Left ventricle myocardium inferior (tissue), 1 donor: Measurements from ENCODE around the gene BICC1. TPM values are rescaled to one million over a fixed set of nuclear protein-coding genes. Genes with fewer than 3 reads are reported as not detected.

Experiments
- DNase-seq: peaks from one replicate; pipeline ENCODE4 v3.0.0-alpha.2; 2020
- H3K27ac ChIP-seq: fragments of 200-600 bp; replicated peaks from 2 replicates; pipeline ENCODE4 v1.8.0; 2021
- H3K27me3 ChIP-seq: fragments of 200-600 bp; 2 replicates; pipeline ENCODE4 v1.8.0; 2021; ENCODE audit warnings: low read depth
- H3K36me3 ChIP-seq: fragments of 200-600 bp; 2 replicates; pipeline ENCODE4 v1.8.0; 2021
- H3K4me1 ChIP-seq: fragments of 200-600 bp; 2 replicates; pipeline ENCODE4 v1.8.0; 2021
- H3K4me3 ChIP-seq: fragments of 200-600 bp; 2 replicates; pipeline ENCODE4 v1.8.0; 2021; ENCODE audit warnings: mild to moderate bottlenecking, moderate library complexity
- H3K9me3 ChIP-seq: fragments of 200-600 bp; replicated peaks from 2 replicates; pipeline ENCODE4 v1.8.0; 2021
- CTCF ChIP-seq: fragments of 200-600 bp; IDR thresholded peaks from 2 replicates; pipeline ENCODE4 v1.8.0; 2021; ENCODE audit warnings: antibody characterized with exemption, mild to moderate bottlenecking, borderline replicate concordance
- intact Hi-C: fragments of 100-400 bp; cut with micrococcal nuclease; formaldehyde crosslinking; loops from one replicate; pipeline ENCODE4 v1.11.0; 2022
- total RNA-seq: library from RNA; stranded (reverse); fragmentation: NEBNext Ultra II Directional; extraction: Animal tissue kit (Norgen Biotek cat#: 25700); gene quantifications from one replicate; pipeline ENCODE4 v1.2.1, GENCODE V29; 2021
- donor health status: DM: no; HTN: yes; CAD: no; lungs with severe emphysema.

The BICC1 gene
- total RNA-seq, 1 donor from 2014 or later = 5.7 TPM

- peaks cover 18% of the 10 kb centered on the region for H3K9me3 ChIP-seq
- no peaks in the 10 kb centered on the region for H3K4me1 ChIP-seq
- no peak for DNase-seq
- H3K36me3 ChIP-seq = no peaks in the 10 kb centered on the region
- no peak for TF ChIP-seq CTCF
- H3K4me3 ChIP-seq = no peak overlapping the region
- intact Hi-C loops = no loop called here
- no peaks in the 10 kb centered on the region for H3K27me3 ChIP-seq
- H3K27ac ChIP-seq = no peak overlapping the region
Measured at GRCh38 chr10:58608351-58608750, 95.7 kb downstream of the BICC1 start.

GRCh38 chr10:58608826-58609531 lies 96.3 kb downstream of the BICC1 start:
- Histone ChIP-seq H3K36me3 (no peaks in the 10 kb centered on the region), H3K4me1 (no peaks in the 10 kb centered on the region), H3K4me3 (no peak overlapping the region), H3K9me3 (peaks cover 18% of the 10 kb centered on the region), H3K27ac (no peak overlapping the region), H3K27me3 (no peaks in the 10 kb centered on the region)
- TF ChIP-seq CTCF = no peak
- intact Hi-C loops = no loop called here
- no peak for DNase-seq

GRCh38 chr10:58609532-58610150 lies 97.0 kb downstream of the BICC1 start:
- Histone ChIP-seq H3K27ac (no peak overlapping the region), H3K4me3 (no peak overlapping the region), H3K9me3 (peaks cover 14% of the 10 kb centered on the region), H3K27me3 (no peaks in the 10 kb centered on the region), H3K36me3 (no peaks in the 10 kb centered on the region), H3K4me1 (peaks cover 4% of the 10 kb centered on the region)
- intact Hi-C loops = no loop called here
- TF ChIP-seq CTCF = no peak
- no peak for DNase-seq

- H3K36me3 ChIP-seq = no peaks in the 10 kb centered on the region
- peaks cover 8% of the 10 kb centered on the region for H3K4me1 ChIP-seq
- H3K4me3 ChIP-seq = no peak overlapping the region
- no peaks in the 10 kb centered on the region for H3K9me3 ChIP-seq
- intact Hi-C loops = no loop called here
- no peak overlapping the region for H3K27ac ChIP-seq
- no peaks in the 10 kb centered on the region for H3K27me3 ChIP-seq
- DNase-seq = no peak
- no peak for TF ChIP-seq CTCF
Measured at GRCh38 chr10:58615237-58615935, 102.7 kb downstream of the BICC1 start.

- Histone ChIP-seq H3K4me3 (no peak overlapping the region), H3K27me3 (no peaks in the 10 kb centered on the region), H3K9me3 (no peaks in the 10 kb centered on the region), H3K27ac (no peak overlapping the region), H3K36me3 (no peaks in the 10 kb centered on the region), H3K4me1 (peaks cover 8% of the 10 kb centered on the region)
- DNase-seq = no peak
- intact Hi-C loops = no loop called here
- TF ChIP-seq CTCF = no peak
Measured at GRCh38 chr10:58618158-58618676, 105.5 kb downstream of the BICC1 start.
